GM18870 (cell line): ENCODE data around the gene TRDMT1.
A peak's percentile ranks its signal among the peaks of the same experiment; 100 is the strongest.

Experiments
- ATAC-seq: cut with Tn5 transposase; IDR thresholded peaks from one replicate; pipeline ENCODE4 v1.9.1; 2021; ENCODE audit warnings: moderate library complexity; ENCODE audit not compliant: unreplicated experiment

Gene TRDMT1

GRCh38 chr10:17177014-17177413 is 24.5 kb downstream of the TRDMT1 start:
- ATAC-seq: no peak

GRCh38 chr10:17176091-17176490 is 25.4 kb downstream of the TRDMT1 start:
- no peak for ATAC-seq

GRCh38 chr10:17175551-17175950 is 25.9 kb downstream of the TRDMT1 start:
- no peak for ATAC-seq

GRCh38 chr10:17174626-17175025 is 26.8 kb downstream of the TRDMT1 start:
- no peak for ATAC-seq

- ATAC-seq: no peak
Measured at GRCh38 chr10:17171141-17171641, 30.3 kb downstream of the TRDMT1 start.

GRCh38 chr10:17169803-17170202 is 31.7 kb downstream of the TRDMT1 start:
- ATAC-seq: no peak

GRCh38 chr10:17166699-17167098 is 34.8 kb downstream of the TRDMT1 start:
- no peak for ATAC-seq

- no peak for ATAC-seq
Measured at GRCh38 chr10:17162828-17163227, 38.6 kb downstream of the TRDMT1 start.

GRCh38 chr10:17161775-17162174 is 39.7 kb downstream of the TRDMT1 start:
- no peak for ATAC-seq

GRCh38 chr10:17157024-17157423 is 44.4 kb downstream of the TRDMT1 start:
- ATAC-seq: no peak

GRCh38 chr10:17155826-17156225 is 45.6 kb downstream of the TRDMT1 start:
- ATAC-seq: no peak

- no peak for ATAC-seq
Measured at GRCh38 chr10:17154116-17154515, 47.4 kb downstream of the TRDMT1 start.

GRCh38 chr10:17153321-17153720 is 48.2 kb downstream of the TRDMT1 start:
- ATAC-seq: no peak

GRCh38 chr10:17151716-17152115 is 49.8 kb downstream of the TRDMT1 start:
- ATAC-seq: no peak

GRCh38 chr10:17147884-17148489 is 53.5 kb downstream of the TRDMT1 start:
- no peak for ATAC-seq

GRCh38 chr10:17146892-17147291 is 54.6 kb downstream of the TRDMT1 start:
- ATAC-seq: no peak

- ATAC-seq: no peak
Measured at GRCh38 chr10:17145239-17145638, 56.2 kb downstream of the TRDMT1 start.

- peak; percentile 64 for ATAC-seq
Measured at GRCh38 chr10:17144757-17145156, 56.7 kb downstream of the TRDMT1 start.

GRCh38 chr10:17144032-17144431 is 57.4 kb downstream of the TRDMT1 start:
- ATAC-seq: no peak

GRCh38 chr10:17143055-17143690 is 58.3 kb downstream of the TRDMT1 start:
- no peak for ATAC-seq

GRCh38 chr10:17141504-17142229 is 59.8 kb downstream of the TRDMT1 start:
- ATAC-seq: no peak

GRCh38 chr10:17140386-17140761 is 61.1 kb downstream of the TRDMT1 start:
- no peak for ATAC-seq
